ENCODE data around the gene MRPS5.

Gene MRPS5

DNA sequence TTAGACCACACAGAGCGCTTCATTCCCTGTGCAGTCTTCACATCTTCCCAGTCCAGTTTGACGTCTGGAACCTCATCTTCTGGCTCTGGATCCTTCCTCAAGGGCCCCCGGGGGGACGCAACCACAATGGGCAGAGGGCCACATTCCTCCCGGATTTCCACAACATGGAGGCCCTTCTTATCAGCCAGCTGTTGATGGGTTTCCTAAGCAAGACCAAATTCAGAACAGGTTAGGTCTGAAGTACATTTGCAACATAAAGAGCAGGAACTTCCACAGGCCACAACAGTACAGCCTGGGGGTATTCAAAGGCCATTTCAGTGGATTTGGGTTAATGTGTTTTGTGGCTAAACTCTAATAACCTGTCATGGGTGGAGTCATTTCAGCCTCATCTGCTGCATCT, 34.2 kb downstream of the MRPS5 start:
- no peak for DNase-seq (ENCODE audit: low read depth)

DNA sequence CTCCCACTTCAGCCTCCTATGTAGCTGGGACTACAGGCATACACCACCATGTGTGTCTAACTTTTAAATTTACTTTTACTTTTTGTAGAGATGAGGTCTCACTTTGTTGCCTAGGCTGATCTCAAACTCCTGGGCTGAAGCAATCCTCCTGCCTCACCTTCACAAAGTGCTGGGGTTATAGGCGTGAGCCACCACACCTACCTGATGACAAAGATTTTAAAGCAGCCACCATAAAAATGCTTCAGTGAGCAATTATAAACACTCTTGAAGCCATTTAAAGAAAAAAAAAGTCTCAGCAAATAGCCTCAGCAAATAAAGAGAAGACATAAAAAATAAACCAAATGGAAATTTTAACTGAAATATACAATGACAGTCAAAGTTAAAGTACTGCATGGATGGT, 35.6 kb downstream of the MRPS5 start:
- DNase-seq (ENCODE audit: low read depth), result no peak

DNA sequence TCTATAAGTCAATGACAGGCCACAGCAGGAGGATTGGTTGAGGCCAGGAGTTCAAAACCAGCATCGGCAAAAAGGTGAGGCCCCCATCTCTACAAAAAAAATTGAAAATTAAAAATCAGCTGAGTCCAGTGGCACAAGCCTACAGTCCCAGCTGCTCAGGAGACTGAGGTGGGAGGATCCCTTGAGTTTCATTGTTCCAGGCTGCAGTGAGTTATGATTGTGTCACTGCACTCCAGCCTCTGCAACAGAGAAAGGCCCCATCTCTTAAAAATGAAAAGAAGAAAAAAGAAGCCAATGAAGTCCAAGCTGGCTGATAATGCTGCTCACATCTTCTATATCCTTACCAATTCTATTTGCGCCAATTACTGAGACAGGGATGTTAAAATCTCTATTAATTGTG, 39.1 kb downstream of the MRPS5 start:
- DNase-seq (ENCODE audit: low read depth), result no peak

DNA sequence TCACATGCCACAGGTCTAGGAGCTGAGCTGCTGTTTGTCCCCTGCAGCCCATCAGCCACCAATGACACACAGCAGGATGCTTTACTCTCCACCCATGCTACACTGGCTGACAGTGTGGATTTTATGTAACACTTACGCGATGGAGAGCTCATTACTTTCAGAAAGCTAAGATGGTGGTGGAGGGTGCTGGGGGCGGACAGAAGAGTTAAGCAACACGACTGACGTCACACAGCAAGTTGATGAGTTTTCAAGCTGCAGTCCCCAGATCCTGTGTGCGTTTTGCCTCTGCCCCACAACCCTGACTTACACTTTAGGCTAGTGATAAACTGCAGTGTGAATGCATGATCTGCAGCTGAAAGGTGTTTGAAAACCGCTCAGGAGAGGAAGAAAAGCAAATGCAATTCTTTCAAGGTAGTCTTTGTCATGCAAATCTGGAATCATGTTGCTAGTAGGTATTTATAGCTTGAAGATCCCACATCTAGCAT, 42.4 kb downstream of the MRPS5 start:
- DNase-seq (ENCODE audit: low read depth), result no peak

DNA sequence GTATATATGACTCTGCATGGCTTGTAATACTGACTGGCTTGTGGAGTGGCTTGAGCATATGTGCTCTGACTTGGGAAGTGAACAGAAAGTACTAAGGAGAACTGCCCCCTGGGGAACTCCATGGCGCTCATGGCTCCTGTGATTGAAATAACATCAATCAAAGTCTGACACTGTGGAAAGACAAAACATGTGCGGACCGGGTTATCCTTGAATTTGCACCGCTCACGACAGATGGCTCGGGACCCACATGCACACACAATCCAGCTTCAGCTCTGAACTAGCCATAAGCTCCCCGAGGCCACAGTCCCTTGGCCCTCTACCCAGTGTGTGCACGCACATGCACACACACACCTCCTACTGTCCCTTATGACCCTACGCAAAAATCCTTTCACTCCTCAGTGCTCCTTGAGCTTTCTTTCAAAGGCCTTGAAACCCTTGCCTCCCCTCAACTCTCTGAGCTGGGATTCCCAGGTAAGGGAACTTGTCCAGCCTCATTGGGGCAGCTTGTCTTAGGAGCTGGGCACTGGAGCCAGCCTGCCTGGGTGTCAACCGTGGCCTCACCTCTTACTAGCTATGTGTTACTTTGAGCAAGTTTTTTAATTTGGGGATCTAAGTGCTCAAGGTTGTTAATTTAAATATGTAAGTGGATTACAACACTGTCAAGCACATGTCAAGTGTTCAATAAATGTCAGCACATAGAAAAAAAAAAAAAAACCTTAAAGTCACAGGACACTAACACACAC, 43.6 kb downstream of the MRPS5 start:
- no peak for DNase-seq (ENCODE audit: low read depth)

DNA sequence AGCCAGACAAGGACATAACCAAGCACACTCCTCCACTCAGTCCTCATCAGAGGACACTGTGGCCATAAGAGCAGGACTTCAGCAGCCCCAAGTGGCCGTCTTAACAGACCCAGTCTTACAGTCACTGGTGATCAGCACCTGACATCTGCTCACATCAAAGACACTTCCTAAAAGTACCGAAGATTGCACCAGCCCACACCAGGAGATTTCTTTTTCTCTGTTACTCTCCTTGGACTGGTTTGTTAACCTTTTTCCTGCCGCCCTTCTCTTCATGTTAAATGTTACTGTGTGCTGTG, 44.1 kb downstream of the MRPS5 start:
- DNase-seq (ENCODE audit: low read depth), result no peak

DNA sequence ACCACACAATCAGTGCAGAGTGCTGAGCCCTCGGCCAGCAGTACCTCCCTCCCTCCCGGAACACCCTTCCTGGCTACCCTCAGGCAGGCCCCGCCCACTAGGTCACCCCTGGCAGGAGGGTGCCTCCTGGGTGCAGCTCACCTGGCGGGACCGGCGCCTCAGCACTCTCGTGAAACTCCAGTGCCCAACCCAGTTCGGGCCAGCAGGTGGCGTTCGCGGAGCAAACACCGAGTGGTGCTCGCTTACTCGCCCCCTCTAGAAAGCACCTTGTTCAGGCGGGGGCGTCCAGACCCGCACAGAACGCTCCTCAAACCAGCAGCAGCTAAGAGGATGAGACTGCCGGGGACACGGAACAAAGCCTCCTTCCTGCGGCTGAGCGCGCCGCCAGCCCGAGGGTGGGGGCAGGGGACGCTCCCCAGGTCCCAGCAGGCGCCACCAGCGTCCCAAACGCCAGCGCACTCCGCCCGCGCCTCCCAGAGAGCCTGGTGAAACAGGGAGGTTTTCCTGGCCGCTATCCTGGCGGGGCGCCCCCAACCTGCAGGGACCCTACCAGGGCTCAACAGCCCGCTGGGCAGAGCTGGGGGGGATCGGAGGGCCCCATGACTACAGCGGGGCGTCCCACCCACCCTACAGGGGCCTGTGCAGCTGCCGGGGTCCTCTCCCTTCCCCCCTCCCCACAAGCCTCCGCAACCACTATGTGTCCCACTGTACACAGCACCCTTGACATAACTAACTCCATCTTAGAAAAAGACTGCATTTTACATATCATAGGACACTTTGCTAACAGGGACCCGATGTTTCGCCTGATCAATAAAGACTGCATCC, 44.7 kb downstream of the MRPS5 start:
- DNase-seq (ENCODE audit: low read depth), result peak; percentile 78

DNA sequence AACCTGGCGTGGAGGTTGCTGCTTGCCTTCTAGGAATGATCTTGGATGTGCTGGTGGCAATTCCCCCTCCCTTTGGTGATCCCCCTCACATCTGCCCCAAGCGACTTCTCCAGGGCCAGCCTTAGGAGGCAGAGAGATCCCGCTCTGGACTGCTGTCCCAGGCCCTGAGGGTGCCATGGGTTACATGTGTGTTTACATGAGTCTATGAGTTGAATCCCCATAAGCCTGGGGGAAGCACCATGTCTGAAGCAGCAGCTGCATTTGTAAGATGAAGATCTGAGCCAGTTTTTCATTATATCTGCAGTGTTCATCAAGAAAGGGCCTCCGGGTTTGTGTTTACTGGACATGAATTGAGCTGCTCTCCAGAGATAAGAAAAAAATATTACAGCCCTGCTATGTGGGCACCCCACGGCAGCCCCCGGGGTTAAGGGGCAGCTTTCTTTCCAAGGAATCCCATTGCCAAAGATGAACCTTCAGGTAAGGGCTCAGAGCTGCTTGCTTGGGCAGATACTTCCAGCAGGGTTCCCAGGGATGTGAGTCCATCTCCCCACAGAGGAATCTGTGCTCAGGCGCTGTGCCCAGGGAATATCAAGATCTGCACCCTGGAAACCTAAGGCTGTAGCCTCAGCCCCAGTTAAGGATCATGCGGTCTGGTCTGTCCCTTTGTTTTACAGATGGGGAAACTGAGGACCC, 46.0 kb downstream of the MRPS5 start:
- DNase-seq (ENCODE audit: low read depth), result no peak

DNA sequence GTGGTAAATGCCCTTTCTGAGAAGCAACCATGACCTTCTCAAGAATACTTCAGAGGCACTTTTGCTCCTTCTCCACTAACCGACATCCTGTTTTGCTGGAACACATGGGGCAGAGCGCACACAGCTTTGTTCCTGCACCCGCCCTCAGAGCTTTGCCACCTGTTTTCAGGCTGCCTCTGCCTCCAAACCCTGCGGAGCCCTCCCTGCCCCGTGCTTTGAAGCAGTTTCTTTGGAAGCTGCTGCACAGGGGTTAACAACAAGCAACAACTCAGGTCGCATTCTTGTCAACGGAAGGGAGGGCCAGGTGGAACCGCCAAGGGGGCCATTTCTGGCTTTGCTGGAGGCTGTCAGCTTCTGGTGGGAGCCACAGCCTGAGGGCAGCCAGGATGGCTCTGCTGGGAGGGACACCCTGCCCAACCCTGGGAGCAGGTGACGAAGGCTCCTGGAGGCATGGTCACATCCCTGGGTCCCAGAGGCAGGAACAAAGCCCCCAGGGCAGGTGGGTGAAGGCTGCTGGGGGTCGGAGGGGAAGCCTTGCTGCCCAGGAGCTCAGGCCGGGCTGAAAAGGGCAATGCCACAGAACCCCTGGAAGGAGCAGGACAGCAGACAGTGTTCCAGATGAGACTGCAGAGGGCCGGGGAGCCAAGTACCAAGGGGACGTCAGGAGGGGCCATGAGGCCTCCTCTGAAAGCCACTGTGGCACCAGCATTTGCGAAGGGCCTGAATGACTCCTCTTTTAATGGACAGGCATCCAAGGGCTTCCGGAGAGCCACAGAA, 46.8 kb downstream of the MRPS5 start:
- no peak for DNase-seq (ENCODE audit: low read depth)

DNA sequence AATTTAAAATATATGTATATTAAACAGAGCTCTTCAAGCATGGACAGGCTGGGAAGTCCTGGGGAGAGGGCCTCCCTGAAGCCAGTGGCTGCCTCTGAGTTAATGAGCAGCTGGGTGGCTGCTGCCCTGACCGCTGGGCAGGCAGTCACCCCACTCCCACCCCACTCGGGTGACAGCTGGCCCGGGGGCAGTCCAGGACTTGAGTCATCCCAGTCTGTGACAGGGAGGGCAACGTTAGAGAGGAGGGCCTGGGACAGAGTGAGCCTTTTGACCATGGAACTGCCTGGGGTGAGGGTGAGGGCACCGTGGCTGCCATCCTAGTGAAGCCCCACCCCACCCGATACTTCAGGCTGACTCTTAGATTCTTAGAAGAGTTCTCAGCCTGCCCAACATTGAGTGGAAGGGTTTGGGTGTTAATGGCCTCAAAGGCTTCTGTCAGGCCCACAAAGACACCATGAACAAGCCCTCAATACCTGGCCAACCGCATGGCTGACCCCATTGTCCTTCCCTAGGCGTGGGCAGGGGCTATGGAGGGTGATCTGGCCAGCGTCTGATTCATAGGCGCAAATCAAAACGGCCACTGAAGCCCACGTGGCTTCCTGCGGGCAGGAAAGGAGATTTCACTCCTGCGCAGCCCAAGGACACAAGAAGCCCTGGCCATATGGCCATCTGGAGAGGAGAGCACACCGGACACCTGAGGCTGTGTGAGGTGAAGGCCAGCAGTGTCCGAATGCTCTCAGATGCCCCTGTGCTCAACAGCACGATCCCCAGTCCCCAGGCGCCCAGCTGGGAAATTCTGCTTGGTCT, 47.5 kb downstream of the MRPS5 start:
- DNase-seq (ENCODE audit: low read depth), result no peak

DNA sequence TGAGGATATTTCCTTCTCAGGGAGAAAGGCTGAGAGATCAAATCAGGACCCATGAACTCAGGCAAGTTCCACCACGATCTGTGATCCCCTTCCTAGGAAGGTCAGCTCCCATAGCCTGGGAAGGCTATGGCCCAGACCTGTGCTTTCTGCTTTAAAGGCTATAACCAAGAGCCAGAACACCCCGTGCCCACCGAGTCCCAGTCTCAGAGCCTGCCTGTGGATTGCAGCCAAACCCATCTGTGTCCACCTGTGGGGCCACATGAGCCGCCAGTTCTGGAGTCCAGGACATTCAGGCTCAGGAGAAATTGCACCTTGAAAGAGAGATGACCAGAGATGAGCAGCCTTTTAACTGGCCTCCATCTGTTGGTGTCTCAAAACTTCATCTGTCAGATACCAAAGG, 49.2 kb downstream of the MRPS5 start:
- DNase-seq (ENCODE audit: low read depth), result no peak

DNA sequence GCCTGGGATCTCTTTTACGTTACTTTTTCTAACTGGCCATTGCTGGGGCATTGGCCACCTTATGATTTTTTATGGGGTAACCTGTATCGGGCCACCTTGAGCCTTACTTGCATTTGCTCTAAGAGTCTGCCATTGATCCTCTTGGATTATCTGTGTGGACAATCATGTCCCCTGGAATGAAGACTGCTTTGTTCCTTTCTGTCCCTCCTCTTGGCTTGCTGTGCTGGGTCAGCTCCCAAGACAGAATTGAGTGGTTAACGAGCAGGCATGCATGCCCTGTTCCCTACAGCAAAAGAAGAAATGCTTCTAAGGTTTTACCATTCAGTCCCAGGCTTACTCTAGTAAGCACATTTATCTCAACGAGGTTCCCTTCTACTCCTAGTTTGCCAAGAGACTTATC, 49.8 kb downstream of the MRPS5 start:
- DNase-seq (ENCODE audit: low read depth), result no peak

DNA sequence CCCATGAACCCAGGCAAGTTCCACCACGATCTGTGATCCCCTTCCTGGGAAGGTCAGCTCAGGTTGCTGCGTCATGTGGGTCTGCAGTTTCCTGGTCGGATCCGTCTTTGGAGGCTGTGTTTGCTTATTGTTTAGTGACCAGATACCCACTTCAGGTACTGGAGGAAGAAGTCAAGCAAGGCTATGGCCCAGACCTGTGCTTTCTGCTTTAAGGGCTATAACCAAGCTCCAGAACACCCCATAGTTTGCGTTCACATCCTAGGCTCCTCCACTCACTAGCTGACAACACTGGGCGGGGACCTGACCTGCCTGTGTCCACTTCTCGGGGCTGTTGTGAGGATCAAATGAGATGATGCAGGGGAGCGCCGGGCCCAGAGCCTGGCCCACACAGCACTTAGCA, 52.1 kb downstream of the MRPS5 start:
- no peak for DNase-seq (ENCODE audit: low read depth)

DNA sequence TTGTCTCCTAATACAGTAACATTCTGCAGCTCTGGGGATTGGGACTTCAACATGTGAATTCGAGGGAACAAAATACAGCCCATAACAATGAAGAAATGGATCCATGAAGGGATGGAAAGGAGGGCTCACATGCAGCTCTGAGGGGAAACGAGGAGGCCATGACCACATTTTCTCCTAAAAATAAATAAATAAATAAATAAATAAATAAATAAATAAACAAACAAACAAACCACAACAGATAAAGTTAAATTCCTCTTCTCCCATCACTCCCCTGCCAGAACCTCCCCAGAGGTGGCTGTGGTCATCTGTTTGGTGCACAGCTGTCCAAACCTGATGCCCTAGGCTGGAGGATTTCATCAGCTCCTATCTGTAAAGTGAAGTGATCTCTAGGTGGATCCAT, 53.4 kb downstream of the MRPS5 start:
- DNase-seq (ENCODE audit: low read depth), result no peak

DNA sequence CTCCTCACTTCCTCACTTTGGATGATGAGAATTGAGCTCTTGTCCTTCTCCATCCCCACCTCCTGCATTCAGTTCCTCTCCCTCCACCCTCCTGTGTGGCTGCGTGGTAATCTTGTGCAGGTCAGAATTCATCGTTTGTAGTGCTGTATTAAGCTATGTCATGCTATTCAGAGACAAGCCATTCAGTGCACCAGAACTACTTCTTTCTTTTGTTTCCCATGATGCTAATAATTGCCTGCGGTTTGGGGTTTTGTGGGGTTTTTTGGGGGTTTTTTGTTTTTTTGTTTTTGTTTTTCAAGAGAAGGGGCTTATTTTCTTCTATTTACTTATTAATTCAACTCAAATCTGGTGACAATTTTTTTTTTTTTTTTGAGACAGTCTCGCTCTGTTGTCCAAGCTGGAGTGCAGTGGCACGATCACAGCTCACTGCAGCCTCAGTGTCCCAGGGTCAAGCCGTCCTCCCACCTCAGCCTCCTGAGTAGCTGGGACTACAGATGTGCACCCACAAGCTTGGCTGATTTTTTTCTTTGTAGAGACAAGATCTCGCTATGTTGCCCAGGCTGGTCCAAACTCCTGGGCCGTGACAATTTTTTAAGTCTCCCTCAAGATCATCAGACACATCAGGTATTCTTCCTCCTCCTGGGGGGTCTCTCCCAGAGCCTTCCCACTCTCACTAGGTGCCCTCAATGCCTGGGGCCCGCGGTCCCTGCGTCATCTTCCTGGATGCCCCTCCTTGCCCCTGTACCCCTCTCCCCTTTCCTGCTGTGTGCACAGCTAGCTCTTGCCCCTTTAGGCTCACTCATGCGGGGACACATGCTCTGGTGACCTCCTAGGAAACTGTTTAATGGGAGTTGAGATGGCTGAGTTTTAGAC, 58.3 kb downstream of the MRPS5 start:
- DNase-seq (ENCODE audit: low read depth), result no peak

DNA sequence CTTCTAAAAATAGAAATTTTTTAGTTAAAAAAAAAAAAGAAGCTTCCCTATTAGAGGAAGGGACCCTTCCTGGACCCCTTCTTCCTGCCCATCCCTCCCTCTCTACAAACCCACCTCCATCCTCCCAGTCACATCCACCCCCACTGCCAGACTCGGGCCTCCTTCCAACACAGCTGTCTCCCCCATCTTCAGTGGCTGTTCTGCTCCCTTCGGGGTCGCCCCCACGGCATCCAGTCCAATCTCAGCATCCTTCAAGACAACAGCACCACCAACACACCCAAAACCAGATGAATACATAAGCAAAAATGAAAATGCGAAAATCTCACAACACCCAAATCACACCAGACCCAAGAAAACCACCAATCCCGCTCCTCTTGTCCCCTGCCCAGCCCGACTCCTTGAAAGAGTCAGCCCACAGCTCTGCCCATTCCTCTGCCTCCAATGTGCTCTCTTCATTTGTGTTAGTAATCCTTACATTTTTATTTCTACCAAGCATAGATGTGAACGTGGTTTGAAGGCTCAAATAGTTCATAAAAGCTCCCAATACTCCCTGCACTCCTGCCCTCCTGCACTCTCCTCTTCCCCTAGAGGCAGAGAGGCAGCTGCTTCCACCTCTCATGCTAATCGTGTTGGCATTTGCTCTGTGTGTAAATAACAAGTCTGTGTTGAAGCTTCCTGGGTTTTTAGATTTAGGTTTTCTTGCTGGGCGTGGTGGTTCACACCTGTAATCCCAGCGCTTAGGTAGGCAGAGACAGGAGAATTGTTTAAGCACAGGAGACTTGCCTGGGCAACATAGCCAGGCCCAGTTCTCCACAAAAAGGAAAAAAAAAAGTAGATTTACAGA, 59.1 kb downstream of the MRPS5 start:
- DNase-seq (ENCODE audit: low read depth), result no peak

DNA sequence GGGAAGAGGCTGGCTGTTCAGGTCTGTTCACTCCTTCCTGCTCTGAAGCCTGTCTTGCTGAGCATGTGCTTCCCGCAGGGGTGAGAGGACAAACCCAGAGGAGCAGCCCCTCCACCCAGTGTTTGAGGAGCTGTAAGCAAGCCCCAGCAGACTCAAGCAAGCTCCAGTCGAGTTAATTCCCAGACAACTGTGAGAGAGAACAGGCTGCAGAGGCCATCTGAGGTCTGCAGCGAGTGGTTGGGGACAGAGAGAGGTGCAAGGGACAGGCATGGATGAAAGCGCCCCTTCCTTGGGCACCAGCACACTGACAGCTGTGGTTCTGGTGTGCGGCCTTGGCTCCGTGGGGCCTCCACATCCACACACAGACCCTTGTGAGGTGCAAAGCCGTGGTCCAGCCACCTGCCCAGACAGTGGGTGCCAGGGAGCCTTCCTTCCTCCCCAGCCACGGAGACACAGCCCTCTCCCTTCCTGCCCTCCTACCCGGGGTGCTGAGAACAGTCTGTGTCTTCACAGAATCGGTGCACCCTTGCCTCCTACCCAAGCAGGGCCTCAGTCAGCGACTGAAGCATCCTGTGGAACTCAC, 59.9 kb downstream of the MRPS5 start:
- no peak for DNase-seq (ENCODE audit: low read depth)

DNA sequence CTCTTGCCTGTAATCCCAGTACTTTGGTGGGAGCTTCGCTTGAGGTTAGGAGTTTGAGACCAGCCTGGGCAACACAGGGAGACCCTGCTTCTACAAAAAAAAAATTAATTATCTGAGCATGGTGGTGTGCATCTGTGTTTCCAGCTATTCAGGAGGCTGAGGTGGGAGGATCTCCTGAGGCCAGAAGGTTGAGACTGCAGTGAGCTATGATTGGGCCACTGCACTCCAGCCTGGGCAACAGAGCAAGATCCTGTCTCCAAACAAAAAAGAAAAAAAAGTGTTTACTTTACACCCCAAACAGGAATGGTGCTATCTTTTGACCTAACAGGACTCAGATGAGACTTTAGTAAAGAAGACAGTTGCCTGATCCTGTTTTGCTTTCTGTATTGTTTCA, 60.5 kb downstream of the MRPS5 start:
- no peak for DNase-seq (ENCODE audit: low read depth)

DNA sequence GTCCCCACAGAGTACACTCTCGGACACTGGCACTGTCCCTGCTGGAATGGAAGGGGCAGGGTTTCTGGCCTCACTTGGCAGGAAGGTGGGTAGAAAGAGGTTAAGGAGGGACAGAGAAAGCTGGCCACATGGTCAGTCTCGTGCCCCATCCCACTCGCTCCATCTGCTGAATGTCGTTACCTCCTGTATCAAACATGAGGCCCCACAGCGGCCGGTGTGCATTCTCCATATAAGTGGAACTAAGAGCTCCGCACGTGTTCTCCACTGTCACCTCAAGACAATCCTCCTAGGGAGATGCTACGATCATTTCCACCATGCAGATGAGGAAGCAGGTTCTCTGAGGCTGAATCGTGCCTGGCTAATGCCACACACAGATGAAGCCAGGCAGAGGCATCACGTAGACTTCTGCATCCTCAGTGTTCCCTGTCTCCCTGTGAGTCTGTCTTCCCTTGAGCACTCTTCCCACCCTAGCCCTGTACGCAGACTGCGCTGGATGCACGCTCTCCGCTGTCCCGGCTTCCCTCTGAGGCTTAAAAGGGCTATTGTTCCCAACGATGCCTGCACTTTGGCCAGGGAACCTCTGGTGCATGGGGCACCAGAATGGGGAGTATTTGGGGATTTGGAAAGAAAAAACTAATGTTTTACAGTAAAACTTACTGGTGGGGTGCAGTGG, 61.0 kb downstream of the MRPS5 start:
- no peak for DNase-seq (ENCODE audit: low read depth)

All from stimulated activated CD8-positive, alpha-beta memory T cell treated with anti-CD3 and anti-CD28 coated beads, Interleukin-7, amount 100 ng/mL, for 24 hours (primary cell).